Measurements from ENCODE around the gene TCFL5.
A peak's percentile ranks its signal among the peaks of the same experiment; 100 is the strongest.
"Not testable (repeated sequence)": the region's sequence is repeated elsewhere in the genome, so short reads cannot be mapped to it uniquely, and the experiment has no call there.

Gene TCFL5

DNA sequence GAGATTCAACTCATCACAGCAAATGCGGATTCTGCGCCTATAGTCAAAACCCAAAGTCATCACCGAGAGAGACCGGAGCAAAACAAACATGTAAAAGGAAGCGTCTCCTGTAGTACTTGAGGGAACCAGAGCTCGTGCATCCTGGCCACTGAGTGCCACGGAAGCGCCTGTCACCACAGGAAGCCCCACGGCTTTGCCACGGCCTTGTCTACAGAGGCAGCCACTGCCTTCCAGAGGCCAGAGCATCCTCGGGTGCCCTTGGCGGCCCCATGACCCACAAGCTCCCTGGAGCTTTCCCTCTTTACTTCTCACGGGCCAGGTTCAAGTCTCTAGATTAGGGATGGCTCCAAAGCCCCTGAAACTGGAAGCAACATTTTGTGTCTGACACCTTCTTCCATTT lies 7.5 kb downstream of the TCFL5 start:
- no peak for DNase-seq (ENCODE audit: low spot score)

GRCh38 chr20:62853304-62853703 lies 8.3 kb downstream of the TCFL5 start:
- not testable (repeated sequence) for DNase-seq (ENCODE audit: low spot score)

DNA sequence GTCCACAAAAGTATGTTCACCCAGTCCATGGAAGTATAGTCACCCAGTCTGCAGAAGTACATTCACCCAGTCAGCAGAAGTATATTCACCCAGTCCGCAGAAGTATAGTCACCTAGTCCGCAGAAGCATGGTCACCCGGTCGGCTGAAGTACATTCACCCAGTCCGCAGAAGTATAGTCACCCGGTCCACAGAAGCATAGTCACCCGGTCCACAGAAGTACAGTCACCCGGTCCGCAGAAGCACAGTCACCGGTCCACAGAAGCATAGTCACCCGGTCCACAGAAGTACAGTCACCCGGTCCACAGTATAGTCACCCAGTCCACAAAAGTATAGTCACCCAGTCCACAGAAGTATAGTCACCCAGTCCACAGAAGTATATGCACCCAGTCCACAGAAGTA lies 8.8 kb downstream of the TCFL5 start:
- peak; percentile 88 for DNase-seq (ENCODE audit: low spot score)

DNA sequence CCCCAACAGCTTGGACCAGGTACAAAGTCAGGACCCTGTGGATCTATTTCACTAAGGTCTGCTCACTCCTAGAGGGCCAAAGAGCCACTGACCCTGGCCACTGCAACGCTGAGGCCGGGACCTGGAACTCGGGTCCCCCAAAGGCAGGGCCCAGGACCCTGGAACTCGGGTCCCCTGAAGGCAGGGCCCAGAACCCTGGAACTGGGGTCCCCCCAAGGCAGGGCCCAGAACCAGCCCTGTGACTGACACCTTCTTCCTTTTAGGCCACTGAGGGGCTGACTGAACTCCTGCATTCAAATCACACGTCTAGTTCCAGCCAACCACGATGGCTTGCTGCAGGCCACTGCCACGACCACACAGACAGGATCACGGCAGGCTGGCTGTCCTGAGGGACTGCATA lies 9.4 kb downstream of the TCFL5 start:
- no peak for DNase-seq (ENCODE audit: low spot score)

DNA sequence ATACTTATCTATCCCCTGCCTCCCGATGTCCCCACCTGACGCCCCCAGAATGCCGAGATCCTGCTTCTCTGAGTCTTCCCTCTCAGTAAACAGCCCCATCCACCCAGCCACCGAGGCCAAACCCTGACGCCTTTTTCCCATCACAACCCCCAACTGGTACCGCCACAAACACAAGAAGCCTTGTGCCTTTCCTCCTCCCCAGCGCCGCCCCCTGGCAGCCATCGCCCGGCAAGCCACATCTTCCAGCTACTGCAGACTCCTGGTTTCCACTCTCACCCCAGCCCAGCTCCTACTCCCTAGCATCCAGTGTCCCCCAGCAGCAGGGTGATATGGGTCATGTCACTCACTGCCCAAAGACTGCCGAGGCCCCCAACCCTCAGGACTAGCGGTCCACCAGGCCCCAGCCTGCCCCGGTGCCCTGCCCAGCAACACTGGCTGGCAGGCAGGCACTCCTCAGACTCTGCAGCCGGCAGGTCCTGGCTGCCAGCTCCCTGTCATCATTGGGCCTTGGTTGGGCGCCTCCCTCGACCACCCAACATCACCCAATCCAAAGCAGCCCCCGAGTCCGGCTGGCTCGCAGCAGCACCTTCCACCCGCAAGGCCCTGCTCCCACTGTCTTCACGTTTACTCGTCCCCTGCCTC lies 11.2 kb downstream of the TCFL5 start:
- DNase-seq (ENCODE audit: low spot score) = no peak

DNA sequence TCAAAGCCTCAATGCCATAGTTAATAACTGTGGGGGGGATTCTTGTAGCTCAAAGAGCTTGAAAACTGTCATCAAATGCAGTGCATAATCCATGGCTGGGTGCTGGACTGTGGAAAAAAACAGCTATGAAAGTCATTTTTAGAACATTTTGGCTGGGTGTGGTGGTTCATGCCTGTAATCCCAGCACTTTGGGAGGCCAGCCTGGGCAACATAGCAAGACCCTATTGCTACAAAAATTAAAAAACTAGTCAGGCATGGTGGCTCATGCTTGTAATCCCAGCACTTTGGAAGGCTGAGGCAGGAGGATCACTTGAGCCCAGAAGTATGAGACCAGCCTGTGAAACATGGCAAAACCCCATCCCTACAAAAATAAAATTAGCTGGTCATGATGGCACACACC lies 12.2 kb downstream of the TCFL5 start:
- no peak for DNase-seq (ENCODE audit: low spot score)

DNA sequence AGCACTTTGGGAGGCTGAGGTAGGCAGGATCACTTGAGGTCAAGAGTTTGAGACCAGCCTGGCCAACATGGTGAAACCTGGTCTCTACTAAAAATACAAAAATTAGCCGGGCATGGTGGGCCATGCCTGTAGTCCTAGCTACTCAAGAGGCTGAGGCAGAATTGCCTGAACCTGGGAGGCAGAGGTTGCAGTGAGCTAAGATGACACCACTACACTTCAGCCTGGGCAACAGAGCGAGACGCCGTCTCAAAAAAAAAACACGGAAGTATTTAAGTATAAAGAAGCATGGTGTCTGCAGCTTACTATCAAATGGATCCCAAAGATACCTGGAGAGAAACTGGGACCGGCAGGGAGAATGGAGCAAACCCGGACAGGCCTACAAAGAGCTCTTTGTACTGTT lies 12.7 kb downstream of the TCFL5 start:
- not testable (repeated sequence) for DNase-seq (ENCODE audit: low spot score)

DNA sequence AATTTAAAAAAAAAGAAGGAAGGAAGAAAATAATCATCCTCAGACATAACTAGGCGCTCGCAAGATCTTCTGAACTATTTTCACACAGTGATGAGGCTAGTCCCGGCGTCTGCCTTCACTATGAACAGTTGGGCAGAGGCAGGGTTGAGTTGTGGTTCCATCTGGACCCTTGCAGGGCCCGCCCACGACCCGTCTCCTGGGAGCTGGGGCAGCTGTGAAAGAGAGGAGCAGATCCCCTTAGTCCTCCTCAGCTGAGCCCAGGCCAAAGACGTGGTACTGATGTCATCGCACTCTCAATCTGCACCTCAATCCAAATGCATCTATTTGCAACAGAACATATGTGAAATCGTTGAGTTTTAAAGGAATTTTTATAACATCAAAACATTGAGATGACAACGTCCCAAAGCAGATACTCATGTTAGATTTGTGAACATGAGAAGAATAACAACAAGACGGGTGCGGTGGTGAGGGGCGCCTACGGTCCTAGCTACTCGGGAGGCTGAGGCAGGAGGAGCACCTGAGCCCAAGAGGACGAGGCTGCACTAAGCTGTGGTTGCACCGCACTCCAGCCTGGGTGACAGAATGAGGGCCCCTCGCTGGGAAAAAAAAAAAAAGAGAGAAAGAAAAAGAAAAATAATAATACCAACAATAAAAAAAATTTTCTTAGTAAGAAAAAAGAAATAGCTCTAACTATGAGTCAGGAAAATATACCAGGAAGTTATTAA lies 15.3 kb downstream of the TCFL5 start:
- DNase-seq (ENCODE audit: low spot score) = no peak

GRCh38 chr20:62845416-62846160 lies 16.0 kb downstream of the TCFL5 start:
- DNase-seq (ENCODE audit: low spot score) = no peak

- DNase-seq (ENCODE audit: low spot score) = no peak
Observed at GRCh38 chr20:62844182-62844581, 17.4 kb downstream of the TCFL5 start.

DNA sequence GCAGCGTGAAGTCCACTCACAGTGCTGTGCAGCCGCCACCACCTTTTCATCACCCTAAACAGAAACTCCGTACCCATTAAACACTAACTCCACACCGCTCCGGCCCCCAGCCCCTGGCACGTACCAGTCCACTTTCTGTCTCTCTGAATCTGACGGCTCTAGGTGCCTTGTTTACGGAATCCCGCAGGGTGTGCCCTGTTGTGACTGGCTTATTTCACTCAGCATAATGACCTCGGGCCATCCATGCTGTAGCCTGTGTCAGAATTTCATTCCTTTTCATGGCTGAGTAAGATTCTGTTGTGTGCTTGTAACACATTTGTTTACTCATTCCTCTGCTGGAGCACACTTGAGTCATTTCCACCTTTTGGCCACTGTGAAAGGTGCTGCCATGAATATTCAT lies 18.0 kb downstream of the TCFL5 start:
- DNase-seq (ENCODE audit: low spot score) = peak; percentile 71

DNA sequence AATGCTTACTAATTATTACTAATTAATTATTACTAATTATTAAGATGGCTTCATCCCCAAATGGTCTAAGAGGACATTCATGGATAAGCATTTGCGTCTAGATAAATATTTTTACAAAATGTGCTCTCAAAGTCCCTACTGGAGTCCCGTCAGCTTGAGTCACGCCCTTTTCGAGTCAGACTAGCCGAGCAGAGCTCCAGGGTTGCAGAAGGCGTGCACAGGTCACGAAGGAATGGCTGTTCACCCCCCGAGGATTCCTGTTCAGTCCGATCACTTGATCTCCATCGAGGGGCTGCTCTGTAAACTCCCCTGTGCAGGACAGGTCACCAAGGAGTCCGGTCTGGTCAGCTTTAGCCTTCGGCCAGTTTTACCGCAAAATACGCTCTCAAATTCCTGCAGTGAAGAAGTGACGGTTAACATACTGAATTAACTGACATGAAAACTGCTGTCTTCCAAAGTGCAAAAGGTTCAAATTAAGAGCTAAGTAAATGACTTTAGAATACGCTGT lies 19.9 kb downstream of the TCFL5 start:
- no peak for DNase-seq (ENCODE audit: low spot score)

DNA sequence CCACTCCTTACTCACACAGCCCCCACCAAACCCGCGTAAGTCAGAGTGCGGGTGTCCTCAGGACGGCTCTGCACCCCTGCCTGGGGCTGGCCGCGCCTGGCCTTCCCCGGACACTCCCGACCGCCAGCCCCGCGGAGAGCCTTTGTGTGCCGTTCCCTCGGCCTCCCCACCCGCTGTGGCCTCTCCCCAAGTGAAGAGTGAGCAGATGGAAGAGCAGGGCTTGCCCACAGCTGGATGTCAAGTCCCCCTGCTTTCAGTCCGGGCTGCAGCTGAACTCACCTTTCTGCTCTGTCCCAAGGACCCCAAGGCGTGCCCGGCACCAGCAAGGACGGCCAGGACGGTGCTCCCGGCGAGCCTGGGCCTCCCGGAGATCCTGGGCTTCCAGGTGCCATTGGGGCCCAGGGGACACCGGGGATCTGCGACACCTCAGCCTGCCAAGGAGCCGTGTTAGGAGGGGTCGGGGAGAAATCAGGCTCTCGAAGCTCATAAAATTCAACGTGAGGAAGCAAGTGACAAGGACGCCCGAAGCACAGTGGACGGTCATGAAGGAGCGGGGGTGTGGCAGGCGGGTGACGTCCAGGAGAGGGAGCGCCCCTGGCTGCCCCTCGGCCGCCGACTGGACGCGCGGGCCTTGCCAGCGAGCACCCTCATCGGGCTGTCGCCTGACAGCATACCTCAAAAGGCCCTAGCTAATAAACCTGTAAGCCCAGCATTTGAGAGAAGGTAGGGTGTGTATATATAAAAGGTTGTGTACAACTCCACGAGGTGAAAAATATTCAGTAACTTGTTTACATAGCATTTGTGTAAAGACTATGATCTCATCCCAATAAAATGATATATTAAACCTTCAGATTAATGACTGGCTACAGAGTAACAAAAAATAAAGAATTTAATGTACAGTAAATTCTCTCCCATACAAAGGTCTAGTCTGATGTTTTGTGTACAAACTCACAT lies 21.1 kb downstream of the TCFL5 start:
- DNase-seq (ENCODE audit: low spot score) = no peak

GRCh38 chr20:62839816-62840215 lies 21.8 kb downstream of the TCFL5 start:
- DNase-seq (ENCODE audit: low spot score) = no peak

- no peak for DNase-seq (ENCODE audit: low spot score)
Observed at GRCh38 chr20:62839261-62839660, 22.4 kb downstream of the TCFL5 start.

- DNase-seq (ENCODE audit: low spot score) = no peak
Observed at GRCh38 chr20:62838128-62838891, 23.3 kb downstream of the TCFL5 start.

DNA sequence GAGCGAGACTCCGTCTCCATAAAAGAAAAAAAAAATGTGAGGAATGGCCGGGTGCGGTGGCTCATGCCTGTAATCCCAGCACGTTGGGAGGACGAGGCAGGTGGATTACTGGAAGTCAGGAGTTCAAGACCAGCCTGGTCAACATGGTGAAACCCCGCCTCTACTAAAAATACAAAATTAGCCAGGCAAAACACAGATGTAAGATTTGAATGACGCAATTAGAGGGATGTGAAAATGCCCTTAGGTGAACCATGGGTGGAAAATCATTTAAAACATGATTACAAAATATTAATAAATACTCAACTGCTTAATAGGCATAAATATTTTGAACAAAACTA lies 23.9 kb downstream of the TCFL5 start:
- DNase-seq (ENCODE audit: low spot score) = no peak

DNA sequence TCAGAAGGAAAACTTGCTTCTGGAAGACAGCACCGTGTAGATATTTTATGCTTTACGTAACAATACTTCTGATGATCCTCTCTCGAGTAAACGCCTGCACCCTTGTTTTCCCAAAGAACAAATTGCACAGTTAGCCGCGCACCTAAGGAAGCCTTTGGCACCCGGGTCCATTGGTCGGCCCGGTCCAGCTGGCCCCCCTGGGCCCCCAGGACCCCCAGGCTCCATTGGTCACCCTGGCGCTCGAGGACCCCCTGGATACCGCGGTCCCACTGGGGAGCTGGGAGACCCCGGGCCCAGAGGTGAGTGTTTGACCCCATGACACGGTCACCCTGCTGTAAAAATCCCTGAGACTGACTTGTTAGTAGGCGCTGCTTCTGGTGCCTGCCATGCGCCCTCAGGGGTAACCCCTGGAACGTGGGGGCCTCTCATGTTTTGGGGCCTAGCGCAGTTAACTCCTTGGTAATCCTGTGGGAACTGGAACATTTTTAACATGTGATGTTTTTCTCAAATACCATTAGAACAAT lies 24.6 kb downstream of the TCFL5 start:
- DNase-seq (ENCODE audit: low spot score) = peak; percentile 47

- peak; percentile 98 for DNase-seq (ENCODE audit: low spot score)
Observed at GRCh38 chr20:62835931-62836861, 25.4 kb downstream of the TCFL5 start.
